HFF-Myc (cell line): Measurements from ENCODE around the gene ALPI.

ENCODE experiments used
- DNase-seq: peaks from one replicate; pipeline ENCODE4 v3.0.0-alpha.2; 2011; ENCODE audit warnings: low read depth; ENCODE audit errors: extremely low read depth
- H3K4me3 ChIP-seq: replicated peaks from 2 replicates; pipeline ENCODE4 v1.5.1; 2011; ENCODE audit warnings: low read depth, mild to moderate bottlenecking, control low read depth, low read length
- TF ChIP-seq, protein P1 (sequence below): IDR thresholded peaks from 2 replicates; pipeline ENCODE4 v1.5.1; 2012; ENCODE audit warnings: mild to moderate bottlenecking, low read depth, low read length, control low read depth; ENCODE audit errors: missing control alignments

Gene ALPI

GRCh38 chr2:232457121-232458011, 1.4 kb downstream of the ALPI start:
- no peak overlapping the region for H3K4me3 ChIP-seq
- TF ChIP-seq, protein P1, sequence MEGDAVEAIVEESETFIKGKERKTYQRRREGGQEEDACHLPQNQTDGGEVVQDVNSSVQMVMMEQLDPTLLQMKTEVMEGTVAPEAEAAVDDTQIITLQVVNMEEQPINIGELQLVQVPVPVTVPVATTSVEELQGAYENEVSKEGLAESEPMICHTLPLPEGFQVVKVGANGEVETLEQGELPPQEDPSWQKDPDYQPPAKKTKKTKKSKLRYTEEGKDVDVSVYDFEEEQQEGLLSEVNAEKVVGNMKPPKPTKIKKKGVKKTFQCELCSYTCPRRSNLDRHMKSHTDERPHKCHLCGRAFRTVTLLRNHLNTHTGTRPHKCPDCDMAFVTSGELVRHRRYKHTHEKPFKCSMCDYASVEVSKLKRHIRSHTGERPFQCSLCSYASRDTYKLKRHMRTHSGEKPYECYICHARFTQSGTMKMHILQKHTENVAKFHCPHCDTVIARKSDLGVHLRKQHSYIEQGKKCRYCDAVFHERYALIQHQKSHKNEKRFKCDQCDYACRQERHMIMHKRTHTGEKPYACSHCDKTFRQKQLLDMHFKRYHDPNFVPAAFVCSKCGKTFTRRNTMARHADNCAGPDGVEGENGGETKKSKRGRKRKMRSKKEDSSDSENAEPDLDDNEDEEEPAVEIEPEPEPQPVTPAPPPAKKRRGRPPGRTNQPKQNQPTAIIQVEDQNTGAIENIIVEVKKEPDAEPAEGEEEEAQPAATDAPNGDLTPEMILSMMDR: no peak
- DNase-seq: no peak

DNA sequence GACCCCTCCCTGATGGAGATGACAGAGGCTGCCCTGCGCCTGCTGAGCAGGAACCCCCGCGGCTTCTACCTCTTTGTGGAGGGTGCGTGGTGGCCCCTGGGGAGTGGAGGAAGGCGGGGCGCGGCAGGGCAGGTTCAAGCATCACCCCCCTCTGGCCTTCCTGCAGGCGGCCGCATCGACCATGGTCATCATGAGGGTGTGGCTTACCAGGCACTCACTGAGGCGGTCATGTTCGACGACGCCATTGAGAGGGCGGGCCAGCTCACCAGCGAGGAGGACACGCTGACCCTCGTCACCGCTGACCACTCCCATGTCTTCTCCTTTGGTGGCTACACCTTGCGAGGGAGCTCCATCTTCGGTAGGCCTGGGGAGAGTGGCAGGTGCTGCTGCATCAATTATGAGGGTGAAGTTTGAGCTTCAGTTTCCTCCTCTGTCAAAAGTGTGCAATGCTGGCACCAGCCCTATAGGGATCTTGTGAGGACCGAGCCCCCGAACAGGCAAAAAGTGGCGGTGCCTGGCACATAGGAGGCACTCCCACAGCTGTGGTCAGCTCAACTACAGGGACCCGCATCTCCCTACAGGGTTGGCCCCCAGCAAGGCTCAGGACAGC, 2.2 kb downstream of the ALPI start:
- TF ChIP-seq, protein P1: no peak
- DNase-seq: no peak
- no peak overlapping the region for H3K4me3 ChIP-seq

DNA sequence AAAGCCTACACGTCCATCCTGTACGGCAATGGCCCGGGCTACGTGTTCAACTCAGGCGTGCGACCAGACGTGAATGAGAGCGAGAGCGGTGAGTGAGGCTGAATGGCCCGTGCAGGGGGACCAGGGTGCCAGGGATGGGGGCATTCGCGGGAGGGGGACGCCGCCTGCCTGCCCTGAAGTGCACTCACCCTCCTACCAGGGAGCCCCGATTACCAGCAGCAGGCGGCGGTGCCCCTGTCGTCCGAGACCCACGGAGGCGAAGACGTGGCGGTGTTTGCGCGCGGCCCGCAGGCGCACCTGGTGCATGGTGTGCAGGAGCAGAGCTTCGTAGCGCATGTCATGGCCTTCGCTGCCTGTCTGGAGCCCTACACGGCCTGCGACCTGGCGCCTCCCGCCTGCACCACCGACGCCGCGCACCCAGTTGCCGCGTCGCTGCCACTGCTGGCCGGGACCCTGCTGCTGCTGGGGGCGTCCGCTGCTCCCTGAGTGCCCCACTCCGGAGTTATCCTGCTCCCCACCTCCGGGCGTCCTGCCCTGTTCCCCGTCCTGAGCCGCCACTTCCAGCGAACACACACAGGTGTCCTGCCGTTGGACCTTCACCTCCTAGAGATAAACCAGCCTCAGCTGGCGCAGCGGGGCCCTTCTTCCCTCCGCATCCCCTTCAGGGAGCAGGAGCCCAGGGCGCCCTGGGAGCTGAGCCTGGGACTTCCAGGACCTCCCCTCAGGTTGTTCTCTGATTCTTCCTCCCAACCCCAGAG, 2.9 kb downstream of the ALPI start:
- TF ChIP-seq, protein P1: no peak
- no peak for DNase-seq
- no peak overlapping the region for H3K4me3 ChIP-seq

- H3K4me3 ChIP-seq: no peak overlapping the region
- TF ChIP-seq, protein P1: no peak
- no peak for DNase-seq
Observed at GRCh38 chr2:232459419-232460035, 3.6 kb downstream of the ALPI start.

GRCh38 chr2:232460171-232460570, 4.2 kb downstream of the ALPI start:
- TF ChIP-seq, protein P1: no peak
- no peak for DNase-seq
- no peak overlapping the region for H3K4me3 ChIP-seq
